SK-MEL-5 (cell line): Measurements from ENCODE around the gene BRD7. TPM values are rescaled to one million over a fixed set of nuclear protein-coding genes. Genes with fewer than 3 reads are reported as not detected.

ENCODE experiments used
- DNase-seq: peaks from one replicate; pipeline ENCODE4 v3.0.0-alpha.2; 2016; ENCODE audit warnings: low read depth, low spot score
- in situ Hi-C: cut with HindIII; loops from 2 replicates; pipeline ENCODE4 v1.10.0; 2016; ENCODE audit warnings: low sequenced_read_pairs, high pct_unique_total_duplicates, low pct_unique_long_range_greater_than_20kb
- total RNA-seq: library from RNA; depleted of rRNA; stranded (reverse); fragments of >200 nt; shearing (Covaris generic); gene quantifications from 2 replicates; pipeline ENCODE4 v1.2.3, GENCODE V29; 2014

BRD7 gene
- total RNA-seq, 1 experiment from 2014 or later: 57.3 TPM

GRCh38 chr16:50289950-50290764, 78.6 kb downstream of the BRD7 start:
- no peak for DNase-seq
- in situ Hi-C loops: no loop called here

GRCh38 chr16:50288920-50289319, 79.9 kb downstream of the BRD7 start:
- DNase-seq: no peak
- in situ Hi-C loops: no loop called here

DNA sequence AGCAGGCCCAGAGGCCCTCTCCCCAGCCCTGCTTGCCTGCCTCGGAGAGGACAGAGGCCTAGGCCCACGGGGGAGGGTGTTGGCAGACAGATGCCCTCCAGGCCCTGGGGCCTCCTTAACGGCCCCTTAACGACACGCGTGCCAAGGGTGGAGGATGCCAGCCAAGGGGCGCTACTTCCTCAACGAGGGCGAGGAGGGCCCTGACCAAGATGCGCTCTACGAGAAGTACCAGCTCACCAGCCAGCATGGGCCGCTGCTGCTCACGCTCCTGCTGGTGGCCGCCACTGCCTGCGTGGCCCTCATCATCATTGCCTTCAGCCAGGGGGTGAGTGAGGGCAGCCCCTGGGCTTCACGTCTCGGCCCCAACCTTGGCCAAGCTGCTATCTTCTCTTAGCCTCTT, 80.8 kb downstream of the BRD7 start:
- in situ Hi-C loops: no loop called here
- no peak for DNase-seq

GRCh38 chr16:50286681-50287080, 82.1 kb downstream of the BRD7 start:
- in situ Hi-C loops: no loop called here
- no peak for DNase-seq

DNA sequence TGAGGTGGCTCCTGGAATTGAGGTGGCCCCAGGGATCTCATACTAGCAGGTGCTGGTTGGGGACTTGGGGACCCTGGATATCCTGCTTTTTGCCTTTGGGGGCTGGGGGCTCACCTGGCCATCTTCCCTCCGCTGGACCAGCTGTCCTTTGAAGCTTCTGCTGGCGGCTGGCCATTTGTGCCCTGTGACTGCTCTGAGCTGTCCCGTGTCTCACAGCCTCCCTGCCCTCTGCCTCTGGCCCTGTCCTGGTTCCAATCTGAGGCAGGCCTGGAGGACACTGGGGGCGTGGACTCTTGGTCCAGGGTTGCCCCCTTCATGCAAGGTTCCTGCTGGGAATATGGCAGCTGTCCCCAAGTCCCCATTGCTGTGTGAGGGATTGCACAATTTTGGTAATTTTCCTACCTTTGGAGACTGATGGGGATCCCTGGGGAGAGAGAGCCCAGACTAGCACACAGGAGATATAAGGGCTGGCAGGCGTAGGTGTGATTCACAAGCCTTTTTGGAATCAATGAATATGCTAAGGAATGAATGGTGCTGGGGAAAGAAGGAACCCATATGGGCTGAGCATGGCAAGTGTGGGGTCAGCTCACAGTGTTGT, 83.3 kb downstream of the BRD7 start:
- no peak for DNase-seq
- in situ Hi-C loops: no loop called here

DNA sequence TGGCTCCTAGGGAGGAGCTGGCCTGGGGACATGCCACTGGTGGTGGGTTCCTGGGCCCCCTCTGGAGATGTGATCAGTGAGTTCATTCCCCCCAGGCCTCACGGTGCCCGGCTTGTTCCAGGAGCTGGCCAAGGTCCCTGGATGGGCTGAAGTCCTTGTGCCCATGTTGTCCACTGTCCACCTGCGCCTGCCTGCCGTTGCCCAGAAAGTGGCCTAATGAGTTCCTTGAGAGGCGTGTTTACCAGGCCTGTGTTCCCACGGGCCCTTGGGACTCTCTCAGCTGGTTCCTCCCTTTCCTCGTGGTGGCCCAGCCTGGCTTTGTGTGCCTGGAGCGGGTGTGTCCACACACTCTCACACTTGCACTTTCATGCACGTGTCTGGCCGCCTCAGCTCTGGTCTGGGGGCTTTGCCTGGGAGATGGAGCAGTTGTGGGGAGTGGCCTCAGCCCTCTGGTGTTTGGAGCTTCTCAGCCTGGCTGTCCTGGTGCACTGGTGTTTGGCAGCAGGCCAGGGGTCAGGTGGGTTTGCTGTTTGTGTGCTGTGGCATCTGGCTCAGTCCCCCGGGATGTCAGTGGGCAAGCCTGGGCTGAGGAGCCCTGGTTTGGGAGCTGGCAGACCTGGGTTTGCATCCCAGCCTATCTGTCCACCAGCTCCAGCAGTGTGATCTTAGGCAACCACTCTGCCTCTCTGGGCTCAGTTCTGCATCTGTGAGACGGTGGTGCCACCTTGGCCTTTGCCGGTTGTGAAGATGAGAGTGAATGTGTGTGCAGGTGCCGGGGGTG, 84.5 kb downstream of the BRD7 start:
- DNase-seq: no peak
- in situ Hi-C loops: no loop called here

GRCh38 chr16:50282955-50283631, 85.7 kb downstream of the BRD7 start:
- in situ Hi-C loops: no loop called here

DNA sequence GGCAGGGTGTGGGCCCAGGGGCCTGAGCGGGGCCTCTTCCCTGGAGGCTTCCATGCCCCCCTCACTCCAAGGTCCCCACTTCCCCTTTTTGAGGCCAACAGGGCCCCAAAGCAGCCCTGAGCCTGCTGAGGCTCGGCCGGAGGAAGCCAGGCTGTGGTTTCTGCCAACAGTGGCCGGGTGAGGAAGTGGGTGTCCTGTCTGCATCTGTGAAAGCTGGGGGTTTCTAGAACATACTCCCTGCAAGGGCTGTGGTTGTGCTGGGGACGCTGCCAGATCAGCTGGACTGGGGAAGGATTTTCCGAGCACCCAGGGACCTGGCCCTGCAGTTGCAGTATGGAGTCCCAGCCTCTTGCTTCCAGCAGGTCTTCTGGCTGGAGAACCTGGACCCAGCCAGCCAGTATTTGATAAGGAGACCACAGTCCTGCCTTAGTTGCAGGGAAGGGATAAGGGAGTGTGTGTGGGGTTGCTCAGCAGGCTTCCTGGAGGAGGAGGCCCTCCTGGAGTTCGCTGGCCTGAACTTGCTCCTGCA, 86.7 kb downstream of the BRD7 start:
- in situ Hi-C loops: no loop called here
- DNase-seq: no peak

More at GRCh38 chr16:50282955-50283631, 85.7 kb downstream of the BRD7 start:
- DNase-seq: no peak

DNA sequence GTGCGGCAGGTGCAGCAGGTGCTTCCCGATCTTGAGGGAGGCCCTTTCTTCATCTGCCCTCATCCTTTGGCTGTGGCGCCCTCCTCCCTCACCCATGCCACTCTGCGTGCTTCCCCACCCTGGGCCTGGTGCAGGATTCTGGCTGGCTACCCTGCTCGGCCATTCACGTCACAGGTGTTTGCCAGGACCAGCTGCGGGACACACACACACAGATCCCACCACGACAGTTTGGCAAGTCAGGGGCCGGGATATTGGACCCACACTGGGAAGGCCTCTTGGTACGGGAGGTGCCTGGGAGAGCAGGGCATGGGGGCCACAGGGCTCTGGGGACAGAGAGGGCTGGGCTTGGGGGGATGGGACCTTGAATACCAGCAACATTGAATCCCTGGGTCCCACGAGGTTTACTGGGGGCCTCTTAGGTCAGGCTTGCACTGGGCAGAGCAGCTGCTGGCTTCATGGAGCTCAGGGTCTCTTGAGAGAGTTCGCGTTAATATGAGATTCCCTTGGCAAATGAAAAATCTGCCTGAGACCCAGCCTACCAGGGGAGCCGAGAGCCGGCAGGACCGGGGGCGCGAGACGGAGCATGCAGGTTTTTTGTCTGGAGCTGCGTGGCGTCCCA, 87.3 kb downstream of the BRD7 start:
- in situ Hi-C loops: no loop called here
- DNase-seq: no peak

DNA sequence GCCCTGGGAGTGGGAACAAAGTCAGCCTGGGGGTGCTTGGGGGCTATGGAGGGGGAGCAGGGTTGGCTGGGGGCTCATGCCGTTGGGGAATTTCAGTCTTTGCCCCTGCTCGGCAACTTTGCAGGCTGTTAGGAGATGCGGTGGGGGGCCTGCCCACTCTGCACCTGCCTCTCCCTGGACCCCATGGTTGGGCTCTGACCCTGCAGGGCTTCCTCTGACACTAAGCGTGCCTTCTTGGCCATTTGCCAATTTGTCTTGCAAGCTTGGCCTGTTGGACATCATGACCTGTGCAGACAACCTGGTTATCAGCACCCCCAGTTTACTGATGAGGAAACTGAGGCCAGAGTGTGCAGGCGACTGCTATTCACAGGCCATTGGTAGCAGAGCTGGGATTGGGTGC, 87.9 kb downstream of the BRD7 start:
- in situ Hi-C loops: no loop called here
- DNase-seq: no peak

GRCh38 chr16:50279504-50279865, 89.3 kb downstream of the BRD7 start:
- DNase-seq: no peak
- in situ Hi-C loops: no loop called here

GRCh38 chr16:50278251-50278650, 90.5 kb downstream of the BRD7 start:
- in situ Hi-C loops: no loop called here
- DNase-seq: no peak

DNA sequence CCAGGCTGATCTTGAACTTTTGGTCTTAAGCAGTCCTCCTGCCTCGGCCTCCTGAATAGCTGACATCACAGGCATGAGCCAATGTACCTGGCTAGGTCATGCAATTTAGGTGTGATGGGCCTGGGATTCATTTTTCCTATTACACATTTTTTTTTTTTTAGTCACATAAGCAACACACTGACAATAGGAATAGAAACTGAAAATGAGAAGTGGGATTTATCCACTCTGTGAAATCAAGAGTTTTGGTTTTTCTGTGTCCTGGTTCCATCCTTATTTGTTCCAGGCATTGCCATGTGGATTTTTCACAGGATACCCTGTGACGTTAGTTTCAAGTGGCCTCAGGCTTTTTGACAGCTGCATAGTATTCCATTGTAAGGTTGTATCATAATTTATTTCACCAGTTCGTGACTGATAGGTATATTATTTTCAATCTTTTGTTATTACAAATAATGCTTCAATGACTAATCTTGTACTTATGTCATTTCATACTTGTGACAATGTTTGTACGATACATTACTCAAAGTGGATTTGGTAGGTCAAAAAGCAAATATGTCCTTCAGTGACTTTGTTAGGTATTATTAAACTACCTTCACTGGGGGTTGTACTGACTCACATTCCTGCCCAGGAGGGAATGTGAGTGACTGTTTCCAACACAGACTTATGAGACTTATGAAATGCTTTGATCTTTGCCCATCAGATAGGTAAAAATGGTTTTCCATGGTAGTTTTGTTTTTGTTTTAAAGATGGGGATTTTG, 91.8 kb downstream of the BRD7 start:
- in situ Hi-C loops: no loop called here
- no peak for DNase-seq

DNA sequence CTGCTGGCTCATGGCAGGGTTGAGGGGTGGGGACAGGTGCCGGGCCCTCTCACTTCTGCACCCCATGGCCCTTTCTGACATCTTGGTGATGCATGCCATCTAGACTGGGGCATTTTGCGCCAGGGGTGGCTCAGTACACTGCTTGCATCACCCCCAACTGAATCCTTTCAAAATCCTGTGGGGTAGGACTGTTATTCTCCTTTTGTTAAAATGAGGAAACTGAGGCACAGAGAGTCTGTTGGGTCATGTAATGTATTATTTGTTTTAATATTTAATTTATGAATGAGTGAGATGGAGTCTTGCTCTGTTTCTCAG, 92.5 kb downstream of the BRD7 start:
- in situ Hi-C loops: no loop called here
- DNase-seq: no peak

- DNase-seq: no peak
- in situ Hi-C loops: no loop called here
Observed at GRCh38 chr16:50275428-50276325, 93.1 kb downstream of the BRD7 start.

DNA sequence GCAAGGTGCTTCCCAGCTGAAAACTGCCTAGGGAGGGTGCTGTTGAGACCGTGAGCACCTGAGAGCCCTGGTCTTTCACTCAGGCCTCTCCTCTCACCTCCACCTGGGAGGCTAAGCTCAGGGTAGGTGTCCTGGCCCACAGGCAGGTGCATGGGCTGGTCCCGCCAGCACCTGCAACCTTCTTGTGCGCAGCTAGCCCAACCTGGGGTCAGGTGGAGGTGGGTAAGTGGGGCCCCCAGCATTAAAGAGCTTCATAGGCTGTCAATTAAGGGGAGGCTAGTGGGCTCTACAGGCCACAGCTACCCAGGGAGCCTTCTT, 93.7 kb downstream of the BRD7 start:
- no peak for DNase-seq
- in situ Hi-C loops: no loop called here
